Measurements from ENCODE around the gene CDH24.
"Not testable (repeated sequence)": the region's sequence is repeated elsewhere in the genome, so short reads cannot be mapped to it uniquely, and the experiment has no call there.

The CDH24 gene

DNA sequence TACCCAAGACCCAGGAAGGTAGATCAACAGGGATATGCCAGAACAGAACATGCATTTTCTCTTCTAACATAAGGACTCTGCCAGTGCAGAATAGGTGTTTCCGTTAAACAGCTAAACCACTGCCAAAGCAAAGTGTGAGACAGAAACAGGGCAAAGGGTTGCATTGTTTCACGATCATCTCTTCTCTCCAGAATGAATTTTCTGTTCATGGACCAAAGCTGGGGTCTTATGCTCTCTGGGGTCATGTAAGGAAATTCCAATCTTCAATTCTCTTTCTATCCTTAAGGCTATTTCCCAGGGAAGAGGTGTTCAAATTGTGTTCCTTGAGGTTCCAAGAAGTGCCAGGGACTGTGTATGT is 33.5 kb downstream of the CDH24 start:
- H3K27ac ChIP-seq (ENCODE audit: low read depth, low read length) = no peak overlapping the region

DNA sequence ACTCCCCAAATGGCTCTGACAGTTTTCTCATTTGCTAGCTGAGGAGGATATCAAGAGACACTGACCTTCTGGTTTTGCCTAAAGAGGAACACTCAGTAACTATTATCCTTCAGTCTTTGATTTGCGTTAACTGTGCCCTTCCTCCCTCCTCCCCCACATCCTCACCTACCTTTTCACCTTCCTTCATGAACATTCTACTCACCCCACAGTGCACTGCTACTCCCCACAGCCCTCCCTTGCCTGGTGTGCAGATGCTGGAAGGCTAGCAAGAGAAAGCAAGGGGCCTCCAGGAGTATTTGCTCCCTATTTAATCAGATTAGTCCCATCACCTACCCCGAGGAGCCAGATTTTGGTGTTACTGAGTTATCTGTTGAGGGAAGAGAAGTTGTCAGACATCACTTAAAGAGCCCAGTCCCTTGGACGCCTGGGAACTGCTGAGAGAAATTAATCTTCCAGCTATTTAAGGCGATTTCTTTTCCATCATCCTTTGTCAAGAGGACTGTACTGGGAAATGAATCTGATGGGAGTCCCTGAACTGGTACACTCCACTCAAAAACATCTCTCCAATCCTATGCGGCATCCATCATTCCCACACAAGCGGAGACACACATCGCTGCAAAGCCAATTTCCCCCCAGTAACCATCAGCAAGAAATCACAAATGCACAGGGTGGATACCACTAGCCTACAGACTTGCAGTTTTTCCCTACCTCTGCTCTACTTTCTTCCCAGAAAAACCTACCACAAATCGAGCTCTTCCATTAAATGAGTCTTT is 34.1 kb downstream of the CDH24 start:
- no peaks in the 10 kb centered on the region for H3K27me3 ChIP-seq (ENCODE audit: control insufficient read depth, insufficient read depth, low read length)
- H3K9me3 ChIP-seq (ENCODE audit: control insufficient read depth, insufficient read depth, low read length) = no peaks in the 10 kb centered on the region
- no peaks in the 10 kb centered on the region for H3K4me1 ChIP-seq (ENCODE audit: control insufficient read depth, insufficient read depth, low read length)
- H3K4me3 ChIP-seq (ENCODE audit: low read depth, low read length) = no peak overlapping the region
- no peak overlapping the region for H3K9ac ChIP-seq (ENCODE audit: low read depth, low read length)
- H3K36me3 ChIP-seq (ENCODE audit: control insufficient read depth, insufficient read depth, low read length) = peaks cover 28% of the 10 kb centered on the region
- H3K27ac ChIP-seq (ENCODE audit: low read depth, low read length) = no peak overlapping the region

More for the DNA sequence above, 33.5 kb downstream of the CDH24 start:
- H3K4me1 ChIP-seq (ENCODE audit: control insufficient read depth, insufficient read depth, low read length) = no peaks in the 10 kb centered on the region
- H3K36me3 ChIP-seq (ENCODE audit: control insufficient read depth, insufficient read depth, low read length) = peaks cover 33% of the 10 kb centered on the region
- no peak overlapping the region for H3K4me3 ChIP-seq (ENCODE audit: low read depth, low read length)
- no peak overlapping the region for H3K9ac ChIP-seq (ENCODE audit: low read depth, low read length)
- no peaks in the 10 kb centered on the region for H3K27me3 ChIP-seq (ENCODE audit: control insufficient read depth, insufficient read depth, low read length)
- no peaks in the 10 kb centered on the region for H3K9me3 ChIP-seq (ENCODE audit: control insufficient read depth, insufficient read depth, low read length)

DNA sequence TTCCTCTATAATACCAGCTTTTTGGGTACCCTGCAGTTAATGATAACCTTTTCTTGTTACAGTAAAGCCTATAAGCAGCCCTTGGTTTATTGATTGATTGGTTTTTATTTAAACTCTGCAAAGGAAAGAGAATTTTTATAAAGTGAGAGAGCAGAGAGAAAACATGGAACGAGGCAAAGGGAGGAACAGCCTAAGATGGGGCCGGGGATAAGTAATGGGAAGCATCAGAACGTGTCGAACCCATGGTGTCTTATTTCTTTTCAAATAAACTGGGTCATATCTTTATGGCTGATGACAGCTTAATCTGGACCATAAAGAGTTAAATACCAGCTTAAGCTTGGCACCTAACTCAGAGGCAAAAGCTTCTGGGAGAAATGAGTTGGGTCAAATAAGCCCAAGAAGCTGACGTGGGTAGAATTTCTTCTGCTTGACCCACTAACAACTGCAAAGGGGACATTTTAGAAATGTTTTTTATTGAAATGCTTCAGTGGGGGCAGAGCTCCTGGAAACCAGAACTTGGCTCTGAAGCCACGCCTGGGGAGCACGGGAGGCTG is 35.4 kb downstream of the CDH24 start:
- Histone ChIP-seq H3K9ac (ENCODE audit: low read depth, low read length) (no peak overlapping the region), H3K27me3 (ENCODE audit: control insufficient read depth, insufficient read depth, low read length) (no peaks in the 10 kb centered on the region)

DNA sequence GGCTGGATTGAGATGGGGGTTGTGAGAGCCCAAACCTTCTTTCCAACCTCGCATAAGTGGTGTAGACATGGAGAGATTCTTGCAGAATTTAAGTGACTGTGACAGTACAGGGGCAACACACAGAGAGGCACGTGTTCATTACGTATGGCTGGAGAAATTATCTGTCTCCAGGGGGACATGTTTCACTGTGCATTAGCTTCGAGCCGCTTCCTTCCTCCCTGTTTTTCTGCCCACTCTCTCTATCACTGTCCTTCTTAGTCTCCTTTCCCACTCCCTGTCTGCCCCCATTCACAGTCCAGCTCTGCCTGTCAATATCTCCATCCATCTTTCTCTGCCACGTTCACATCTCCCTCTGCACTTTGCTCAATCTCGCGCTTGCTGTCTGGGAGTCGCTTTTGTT is 35.9 kb downstream of the CDH24 start:
- Histone ChIP-seq H3K4me1 (ENCODE audit: control insufficient read depth, insufficient read depth, low read length) (no peaks in the 10 kb centered on the region), H3K9me3 (ENCODE audit: control insufficient read depth, insufficient read depth, low read length) (no peaks in the 10 kb centered on the region), H3K36me3 (ENCODE audit: control insufficient read depth, insufficient read depth, low read length) (peaks cover 20% of the 10 kb centered on the region), H3K27me3 (ENCODE audit: control insufficient read depth, insufficient read depth, low read length) (no peaks in the 10 kb centered on the region), H3K4me3 (ENCODE audit: low read depth, low read length) (no peak overlapping the region), H3K9ac (ENCODE audit: low read depth, low read length) (no peak overlapping the region), H3K27ac (ENCODE audit: low read depth, low read length) (no peak overlapping the region)

More for the DNA sequence above, 35.4 kb downstream of the CDH24 start:
- Histone ChIP-seq H3K27ac (ENCODE audit: low read depth, low read length) (no peak overlapping the region), H3K4me3 (ENCODE audit: low read depth, low read length) (no peak overlapping the region), H3K9me3 (ENCODE audit: control insufficient read depth, insufficient read depth, low read length) (no peaks in the 10 kb centered on the region), H3K4me1 (ENCODE audit: control insufficient read depth, insufficient read depth, low read length) (no peaks in the 10 kb centered on the region), H3K36me3 (ENCODE audit: control insufficient read depth, insufficient read depth, low read length) (peaks cover 20% of the 10 kb centered on the region)

DNA sequence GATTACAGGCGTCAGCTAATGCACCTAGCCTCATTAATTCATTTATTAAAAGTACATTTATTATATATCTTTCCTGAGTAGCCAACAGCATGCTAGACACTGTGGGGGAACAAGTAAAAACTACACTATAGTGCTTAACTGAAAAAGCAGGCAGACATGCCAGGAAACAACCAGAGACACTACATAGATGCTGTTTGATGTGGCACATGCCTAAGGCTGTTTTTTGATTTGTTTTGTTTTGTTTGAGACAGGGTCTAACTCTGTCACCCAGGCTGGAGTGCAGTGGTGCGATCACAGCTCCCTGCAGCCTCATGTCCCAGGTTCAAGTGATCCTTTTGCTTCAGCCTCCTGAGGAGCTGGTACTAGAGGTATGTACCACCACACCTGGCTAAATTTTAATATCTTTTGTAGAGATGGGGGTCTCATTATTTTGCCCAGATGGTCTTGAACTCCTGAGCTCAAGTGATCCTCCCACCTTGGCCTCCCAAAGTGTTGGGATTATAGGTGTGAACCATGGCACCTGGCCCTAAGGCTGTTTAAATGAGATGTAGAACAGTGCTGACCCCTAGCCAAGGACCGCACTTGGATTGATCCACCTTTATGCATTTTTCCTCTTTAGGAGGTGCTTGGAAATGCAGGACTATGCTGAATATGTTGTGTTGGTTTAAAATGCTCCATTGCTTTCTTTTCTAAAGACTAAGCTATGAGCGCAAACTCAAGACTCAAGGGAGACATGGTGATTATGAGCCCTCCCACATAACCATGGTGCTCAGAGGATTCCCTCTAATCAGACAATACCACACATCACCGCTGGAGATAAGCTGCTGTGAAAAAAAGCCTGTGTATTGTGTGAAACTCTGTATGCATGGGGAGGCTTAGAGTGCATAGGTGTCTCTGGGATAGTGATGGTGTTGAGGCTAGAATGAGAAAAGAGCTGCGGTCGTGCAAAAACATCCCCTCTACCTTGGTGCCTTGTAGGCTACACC is 36.9 kb downstream of the CDH24 start:
- Histone ChIP-seq H3K9me3 (ENCODE audit: control insufficient read depth, insufficient read depth, low read length) (no peaks in the 10 kb centered on the region), H3K36me3 (ENCODE audit: control insufficient read depth, insufficient read depth, low read length) (peaks cover 12% of the 10 kb centered on the region), H3K4me3 (ENCODE audit: low read depth, low read length) (no peak overlapping the region), H3K9ac (ENCODE audit: low read depth, low read length) (no peak overlapping the region), H3K27ac (ENCODE audit: low read depth, low read length) (no peak overlapping the region), H3K4me1 (ENCODE audit: control insufficient read depth, insufficient read depth, low read length) (no peaks in the 10 kb centered on the region), H3K27me3 (ENCODE audit: control insufficient read depth, insufficient read depth, low read length) (no peaks in the 10 kb centered on the region)

DNA sequence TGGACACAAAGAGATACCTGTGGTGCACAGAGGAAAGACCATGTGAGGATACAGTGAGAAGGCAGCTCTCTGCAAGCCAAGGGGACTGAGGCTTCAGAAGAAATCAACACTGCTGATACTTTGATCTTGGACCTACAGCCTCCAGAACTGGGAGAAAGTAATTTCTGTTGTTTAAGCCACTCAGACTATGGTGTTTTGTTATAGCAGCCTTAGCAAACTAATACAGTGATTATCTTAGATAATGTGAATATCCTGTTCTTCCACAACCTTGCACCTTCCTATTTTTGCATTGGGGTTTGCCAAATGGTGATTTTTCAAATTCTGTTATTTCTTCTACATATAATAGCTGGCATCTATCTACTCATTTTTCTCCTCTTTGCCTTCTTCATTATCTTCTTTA is 39.2 kb downstream of the CDH24 start:
- Histone ChIP-seq H3K4me1 (ENCODE audit: control insufficient read depth, insufficient read depth, low read length) (no peaks in the 10 kb centered on the region), H3K27me3 (ENCODE audit: control insufficient read depth, insufficient read depth, low read length) (no peaks in the 10 kb centered on the region), H3K9me3 (ENCODE audit: control insufficient read depth, insufficient read depth, low read length) (no peaks in the 10 kb centered on the region), H3K36me3 (ENCODE audit: control insufficient read depth, insufficient read depth, low read length) (no peaks in the 10 kb centered on the region), H3K9ac (ENCODE audit: low read depth, low read length) (no peak overlapping the region), H3K4me3 (ENCODE audit: low read depth, low read length) (no peak overlapping the region), H3K27ac (ENCODE audit: low read depth, low read length) (no peak overlapping the region)

DNA sequence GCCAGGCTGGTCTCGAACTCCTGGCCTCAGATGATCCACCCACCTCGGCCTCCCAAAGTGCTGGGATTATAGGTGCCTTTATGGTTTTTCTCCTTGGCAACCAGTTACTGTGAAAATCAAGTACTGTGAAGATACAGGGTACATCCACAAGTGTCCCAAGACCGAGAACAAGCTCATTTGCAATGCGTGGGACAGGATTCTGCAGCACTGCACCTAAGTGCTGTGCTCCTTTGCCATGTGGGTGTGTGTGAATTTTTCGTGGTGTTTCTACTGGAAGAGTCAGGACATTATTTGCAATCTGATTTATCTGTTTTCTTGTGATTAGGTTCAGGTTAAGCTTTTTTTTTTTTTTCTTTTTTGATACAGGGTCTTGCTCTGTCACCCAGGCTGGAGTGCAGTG is 40.2 kb downstream of the CDH24 start:
- H3K36me3 ChIP-seq (ENCODE audit: control insufficient read depth, insufficient read depth, low read length) = no peaks in the 10 kb centered on the region
- no peak overlapping the region for H3K9ac ChIP-seq (ENCODE audit: low read depth, low read length)
- H3K4me1 ChIP-seq (ENCODE audit: control insufficient read depth, insufficient read depth, low read length) = no peaks in the 10 kb centered on the region
- no peaks in the 10 kb centered on the region for H3K9me3 ChIP-seq (ENCODE audit: control insufficient read depth, insufficient read depth, low read length)
- no peak overlapping the region for H3K4me3 ChIP-seq (ENCODE audit: low read depth, low read length)
- no peaks in the 10 kb centered on the region for H3K27me3 ChIP-seq (ENCODE audit: control insufficient read depth, insufficient read depth, low read length)
- no peak overlapping the region for H3K27ac ChIP-seq (ENCODE audit: low read depth, low read length)

DNA sequence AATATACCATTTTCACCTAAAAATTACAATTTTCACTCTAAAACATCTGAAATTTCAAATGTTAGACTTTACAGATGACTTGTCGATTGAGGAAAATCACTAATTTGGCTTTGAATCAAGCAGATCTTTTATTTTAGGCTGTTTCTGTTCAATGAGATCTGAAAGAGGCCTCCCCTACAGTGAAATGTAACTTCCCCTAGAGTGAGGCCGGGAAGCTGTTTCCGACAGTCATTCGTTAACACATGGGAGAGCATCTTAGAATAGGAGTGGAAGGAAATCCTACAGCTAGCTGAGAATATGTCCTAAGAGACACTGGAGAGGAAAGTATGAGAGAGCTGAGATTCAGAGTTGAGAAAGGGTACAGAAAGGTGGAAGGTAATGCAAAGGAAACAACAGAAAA is 41.7 kb downstream of the CDH24 start:
- Histone ChIP-seq H3K9ac (ENCODE audit: low read depth, low read length) (no peak overlapping the region), H3K27me3 (ENCODE audit: control insufficient read depth, insufficient read depth, low read length) (no peaks in the 10 kb centered on the region), H3K4me1 (ENCODE audit: control insufficient read depth, insufficient read depth, low read length) (no peaks in the 10 kb centered on the region), H3K27ac (ENCODE audit: low read depth, low read length) (no peak overlapping the region), H3K4me3 (ENCODE audit: low read depth, low read length) (no peak overlapping the region), H3K36me3 (ENCODE audit: control insufficient read depth, insufficient read depth, low read length) (no peaks in the 10 kb centered on the region), H3K9me3 (ENCODE audit: control insufficient read depth, insufficient read depth, low read length) (no peaks in the 10 kb centered on the region)

DNA sequence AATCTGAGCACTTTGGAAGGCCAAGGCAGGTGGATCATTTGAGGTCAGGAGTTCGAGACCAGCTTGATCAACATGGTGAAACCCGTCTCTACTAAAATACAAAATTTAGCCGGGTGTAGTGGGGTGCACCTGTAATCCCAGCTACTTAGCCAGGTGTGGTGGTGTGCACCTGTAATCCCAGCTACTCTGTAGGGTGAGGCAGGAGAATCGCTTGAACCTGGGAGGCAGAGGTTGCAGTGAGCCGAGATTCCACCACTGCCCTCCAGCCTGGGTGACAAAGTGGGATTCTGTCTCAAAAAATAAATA is 43.6 kb downstream of the CDH24 start:
- H3K36me3 ChIP-seq (ENCODE audit: control insufficient read depth, insufficient read depth, low read length); H3K9me3 ChIP-seq (ENCODE audit: control insufficient read depth, insufficient read depth, low read length); H3K4me1 ChIP-seq (ENCODE audit: control insufficient read depth, insufficient read depth, low read length); H3K27ac ChIP-seq (ENCODE audit: low read depth, low read length); H3K9ac ChIP-seq (ENCODE audit: low read depth, low read length); H3K27me3 ChIP-seq (ENCODE audit: control insufficient read depth, insufficient read depth, low read length); H3K4me3 ChIP-seq (ENCODE audit: low read depth, low read length): not testable (repeated sequence)

DNA sequence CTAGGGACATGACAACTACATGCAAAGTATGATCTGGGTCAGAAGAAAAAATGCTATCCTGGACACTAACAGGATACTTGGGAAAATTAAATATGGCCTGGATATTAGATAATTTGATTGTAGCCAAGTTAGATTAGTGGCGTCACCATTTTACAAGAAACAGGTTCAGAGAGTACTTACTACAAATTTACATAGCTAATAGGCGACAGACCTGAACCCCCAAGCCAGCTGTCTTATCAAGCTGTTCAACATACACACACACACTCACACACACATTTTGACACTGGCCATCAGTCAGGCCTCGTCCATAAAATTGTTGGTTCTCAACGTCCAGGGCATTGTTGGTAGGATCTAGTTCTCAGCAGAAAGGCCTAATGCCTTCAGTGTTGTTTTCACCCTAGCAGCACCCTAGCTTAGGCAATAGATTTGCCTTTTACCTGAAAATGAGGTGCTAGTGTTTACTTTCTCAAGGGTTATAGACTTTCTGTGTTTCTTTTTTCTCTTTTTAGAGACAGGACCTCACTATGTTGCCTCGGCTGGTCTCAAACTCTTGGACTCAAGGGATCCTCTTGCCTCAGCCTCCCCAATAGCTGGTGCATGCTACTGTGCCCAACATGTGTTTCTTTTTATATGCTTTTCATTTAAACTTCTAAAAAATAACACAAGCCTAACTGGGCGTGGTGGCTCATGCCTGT is 44.1 kb downstream of the CDH24 start:
- Histone ChIP-seq H3K27me3 (ENCODE audit: control insufficient read depth, insufficient read depth, low read length) (no peaks in the 10 kb centered on the region), H3K27ac (ENCODE audit: low read depth, low read length) (no peak overlapping the region), H3K4me1 (ENCODE audit: control insufficient read depth, insufficient read depth, low read length) (peaks cover 3% of the 10 kb centered on the region; the same call in 1 of the 2 replicates), H3K4me3 (ENCODE audit: low read depth, low read length) (no peak overlapping the region), H3K9me3 (ENCODE audit: control insufficient read depth, insufficient read depth, low read length) (no peaks in the 10 kb centered on the region), H3K9ac (ENCODE audit: low read depth, low read length) (no peak overlapping the region), H3K36me3 (ENCODE audit: control insufficient read depth, insufficient read depth, low read length) (no peaks in the 10 kb centered on the region)

Measured in HUES48 (cell line).